OCI-LY7 (cell line): ENCODE results near the gene IFIH1. TPM values are rescaled to one million over a fixed set of nuclear protein-coding genes. Genes with fewer than 3 reads are reported as not detected.

Experiments
- BruUV-seq: library from RNA; stranded (reverse); fragments of 400-500 nt; replicated peaks from 2 replicates; lab custom pipeline; 2021; lab: Mats Ljungman, UMichigan
- CTCF ChIA-PET: fragments of 300-600 bp; sonication (Branson Sonifier 250); formaldehyde crosslinking; loops from one replicate; lab custom pipeline; 2022; ENCODE audit warnings: antibody characterized with exemption; ENCODE audit not compliant: unreplicated experiment; lab: Charles Lee
- POLR2A ChIA-PET: fragments of 300-600 bp; sonication (Branson Sonifier 250); formaldehyde crosslinking; loops from one replicate; lab custom pipeline; 2022; ENCODE audit warnings: antibody characterized with exemption; lab: Charles Lee
- DNase-seq: peaks from one replicate; pipeline ENCODE4 v3.0.0-alpha.2; 2015; ENCODE audit warnings: low spot score
- H2AFZ ChIP-seq: fragments of 200-600 bp; sonication (generic), shearing (Covaris generic); 2 replicates; pipeline ENCODE4 v1.6.1; 2014; ENCODE audit warnings: mild to moderate bottlenecking, antibody characterized with exemption, low read length, moderate library complexity
- H3K27ac ChIP-seq: fragments of 200-600 bp; sonication (generic); 2 replicates; pipeline ENCODE4 v1.5.1; 2014; ENCODE audit warnings: mixed run types, low read depth, mild to moderate bottlenecking, moderate library complexity, low read length, inconsistent platforms; ENCODE audit not compliant: poor library complexity, severe bottlenecking
- H3K36me3 ChIP-seq: fragments of 200-600 bp; sonication (generic); 2 replicates; pipeline ENCODE4 v1.6.1; 2014; ENCODE audit warnings: mild to moderate bottlenecking, antibody characterized with exemption, low read length, moderate library complexity, mixed read lengths; ENCODE audit not compliant: insufficient read depth
- H3K4me1 ChIP-seq: fragments of 200-600 bp; sonication (generic); 2 replicates; pipeline ENCODE4 v1.5.1; 2014; ENCODE audit warnings: mild to moderate bottlenecking, low read length; ENCODE audit not compliant: insufficient read depth, poor library complexity, severe bottlenecking
- H3K4me2 ChIP-seq: fragments of 200-600 bp; sonication (generic); 2 replicates; pipeline ENCODE4 v1.6.1; 2014; ENCODE audit warnings: mild to moderate bottlenecking, low read length
- H3K4me3 ChIP-seq: fragments of 200-600 bp; sonication (generic); 2 replicates; pipeline ENCODE4 v1.5.1; 2014; ENCODE audit warnings: mild to moderate bottlenecking, low read depth, low read length; ENCODE audit not compliant: poor library complexity, severe bottlenecking
- H3K79me2 ChIP-seq: fragments of 200-600 bp; sonication (generic); 2 replicates; pipeline ENCODE4 v1.6.1; 2016; ENCODE audit warnings: low read depth, mild to moderate bottlenecking, low read length, moderate library complexity, mixed read lengths; ENCODE audit not compliant: insufficient read depth
- H3K9me2 ChIP-seq: fragments of 200-600 bp; sonication (generic); 2 replicates; pipeline ENCODE4 v1.6.1; 2016; ENCODE audit warnings: mild to moderate bottlenecking, low read length, mixed read lengths; ENCODE audit not compliant: insufficient read depth
- H3K9me3 ChIP-seq: fragments of 200-600 bp; sonication (generic); 2 replicates; pipeline ENCODE4 v1.6.1; 2014; ENCODE audit warnings: mild to moderate bottlenecking, mixed run types, low read length, mixed read lengths
- H4K20me1 ChIP-seq: fragments of 200-600 bp; sonication (generic); 2 replicates; pipeline ENCODE4 v1.6.1; 2014; ENCODE audit warnings: mild to moderate bottlenecking, antibody characterized with exemption, low read length, moderate library complexity, mixed read lengths; ENCODE audit not compliant: insufficient read depth
- CTCF ChIP-seq: fragments of 200-600 bp; sonication (generic); conservative IDR thresholded peaks from 2 replicates; pipeline ENCODE4 v1.5.1; 2014; ENCODE audit warnings: mild to moderate bottlenecking, antibody characterized with exemption, low read length, moderate library complexity, mixed read lengths
- EZH2phosphoT487 ChIP-seq: fragments of 200-600 bp; sonication (generic); IDR thresholded peaks from 2 replicates; pipeline ENCODE4 v1.6.1; 2018; ENCODE audit warnings: low read depth, borderline replicate concordance, mild to moderate bottlenecking, mixed run types, antibody characterized with exemption, low read length, moderate library complexity, mixed read lengths
- intact Hi-C: fragments of 100-400 bp; cut with micrococcal nuclease; formaldehyde crosslinking; loops from one replicate; pipeline ENCODE4 v1.10.0; 2022; ENCODE audit not compliant: unreplicated experiment
- total RNA-seq, 2 experiments: library from RNA; depleted of rRNA in 1 of 2; stranded (reverse); fragments of >200 nt in 1 of 2; shearing (Covaris generic) in 1 of 2; gene quantifications; 2 replicates each; pipeline ENCODE4 v1.2.3, GENCODE V29; 2014 to 2022

The IFIH1 gene
- total RNA-seq, 2 experiments from 2014 or later = 10.6 to 12.3 TPM

GRCh38 chr2:162226836-162227235 is 91.6 kb downstream of the IFIH1 start:
- TF ChIP-seq CTCF = no peak
- TF ChIP-seq EZH2phosphoT487 = no peak
- Histone ChIP-seq H3K79me2 (no peaks in the 10 kb centered on the region), H3K9me2 (no peaks in the 10 kb centered on the region), H4K20me1 (no peaks in the 10 kb centered on the region), H3K4me2 (no peak overlapping the region), H2AFZ (no peak overlapping the region), H3K36me3 (no peaks in the 10 kb centered on the region), H3K4me1 (no peaks in the 10 kb centered on the region), H3K4me3 (no peak overlapping the region), H3K9me3 (no peaks in the 10 kb centered on the region), H3K27ac (no peak overlapping the region)
- DNase-seq = no peak
- no TSS peak for BruUV-seq
- ChIA-PET POLR2A (no interaction called here), CTCF (no interaction called here)
- intact Hi-C loops = no loop called here

- CTCF ChIA-PET = interaction anchor here (0.8 to 1.3 kb wide), 3 partner anchors 20 to 98 kb away, joined by 3 read pairs; no protein-coding TSS in a partner anchor
- Histone ChIP-seq H3K9me2 (no peaks in the 10 kb centered on the region), H3K9me3 (no peaks in the 10 kb centered on the region), H3K4me1 (no peaks in the 10 kb centered on the region), H3K79me2 (no peaks in the 10 kb centered on the region), H3K4me2 (peak overlapping the region; percentile 27; the same call in 1 of the 2 replicates), H2AFZ (peak overlapping the region; percentile 47; the same call in 1 of the 2 replicates), H3K36me3 (no peaks in the 10 kb centered on the region), H4K20me1 (no peaks in the 10 kb centered on the region), H3K4me3 (no peak overlapping the region), H3K27ac (no peak overlapping the region)
- DNase-seq = peak; percentile 48
- intact Hi-C loops = no loop called here
- BruUV-seq = no TSS peak
- no peak for TF ChIP-seq EZH2phosphoT487
- TF ChIP-seq CTCF = peak; percentile 91
- POLR2A ChIA-PET = interaction anchor here (0.9 kb wide), 1 partner anchor 88 kb away, joined by 3 read pairs; no protein-coding TSS in a partner anchor
Observed at GRCh38 chr2:162221064-162221463, 97.4 kb downstream of the IFIH1 start.

- ChIA-PET CTCF (interaction anchor here (0.8 to 1.3 kb wide), 2 partner anchors 78 to 99 kb away, joined by 3 read pairs; no protein-coding TSS in a partner anchor), POLR2A (no interaction called here)
- no peaks in the 10 kb centered on the region for H3K79me2 ChIP-seq
- BruUV-seq = no TSS peak
- intact Hi-C loops = loop anchor here (1.0 kb wide), 1 partner anchor 78 kb away; no protein-coding TSS in a partner anchor
- no peak for TF ChIP-seq EZH2phosphoT487
- no peak for TF ChIP-seq CTCF
- H2AFZ ChIP-seq = no peak overlapping the region
- H3K36me3 ChIP-seq = no peaks in the 10 kb centered on the region
- no peak for DNase-seq
- no peaks in the 10 kb centered on the region for H4K20me1 ChIP-seq
- H3K9me2 ChIP-seq = no peaks in the 10 kb centered on the region
- H3K4me2 ChIP-seq = no peak overlapping the region
- no peak overlapping the region for H3K4me3 ChIP-seq
- no peaks in the 10 kb centered on the region for H3K9me3 ChIP-seq
- no peak overlapping the region for H3K27ac ChIP-seq
- no peaks in the 10 kb centered on the region for H3K4me1 ChIP-seq
Observed at GRCh38 chr2:162220368-162220767, 98.1 kb downstream of the IFIH1 start.
